HCT116 (cell line): ENCODE results near the gene KCNE4. TPM values are rescaled to one million over a fixed set of nuclear protein-coding genes. Genes with fewer than 3 reads are reported as not detected.

Experiments
- ATAC-seq: fragments of 200-7000 bp; cut with Tn5 transposase; 2 replicates; pipeline ENCODE4 v1.9.1; 2020; ENCODE audit warnings: mild to moderate bottlenecking, moderate library complexity
- BruUV-seq: library from RNA; stranded (reverse); fragments of 400-500 nt; replicated peaks from 2 replicates; lab custom pipeline; 2021; lab: Mats Ljungman, UMichigan
- CTCF ChIA-PET: fragments of 300-600 bp; sonication (Branson Sonifier 250); formaldehyde crosslinking; loops from one replicate; lab custom pipeline; 2021; ENCODE audit warnings: antibody characterized with exemption; lab: Charles Lee
- POLR2A ChIA-PET: fragments of 300-600, 350-600 bp; sonication (Branson Sonifier 250); formaldehyde crosslinking; loops from one replicate; lab custom pipeline; 2021; ENCODE audit warnings: antibody characterized with exemption; lab: Charles Lee
- RAD21 ChIA-PET, 2 experiments: fragments of 300-600 bp; sonication (Branson Sonifier 250); formaldehyde crosslinking; loops; one replicate each; lab custom pipeline; 2023; ENCODE audit warnings: low total read pairs in 2 of 2; ENCODE audit not compliant: uncharacterized antibody in 2 of 2, unreplicated experiment in 2 of 2, low non-redundant PET in 1 of 2; lab: Charles Lee
- DNase-seq: peaks from one replicate; pipeline ENCODE4 v3.0.0-alpha.2; 2010; ENCODE audit warnings: low read depth, low spot score
- H2AFZ ChIP-seq: fragments of 200-600 bp; shearing (Covaris generic), sonication (generic); 2 replicates; pipeline ENCODE4 v1.6.1; 2017; ENCODE audit warnings: low read depth, mixed run types, mixed read lengths, antibody characterized with exemption, low read length; ENCODE audit not compliant: poor library complexity, severe bottlenecking
- H3K27ac ChIP-seq: 2 replicates; pipeline ENCODE4 v1.5.1; 2012; ENCODE audit warnings: low read depth, low read length
- H3K27me3 ChIP-seq: fragments of 200-600 bp; sonication (generic); 2 replicates; pipeline ENCODE4 v1.6.1; 2016; ENCODE audit warnings: mixed run types, low read length, mixed read lengths; ENCODE audit not compliant: insufficient read depth
- H3K36me3 ChIP-seq, 2 experiments: fragments of 200-500 bp in 1 of 2; fragments of 200-600 bp in 1 of 2; sonication (Bioruptor generic) in 1 of 2; sonication (generic) in 1 of 2; 2 replicates each; pipeline versions ENCODE4 v1.5.1 to v1.6.1; 2014 to 2016; ENCODE audit warnings: low read length in 2 of 2, inconsistent platforms in 1 of 2, mixed read lengths in 1 of 2, mixed run types in 1 of 2; ENCODE audit not compliant: insufficient read depth in 2 of 2, control insufficient read depth in 1 of 2
- H3K4me1 ChIP-seq, 2 experiments: fragments of 200-600 bp in 1 of 2; sonication (generic) in 1 of 2; 2 replicates each; pipeline versions ENCODE4 v1.5.1 to v1.6.1; 2012 to 2017; ENCODE audit warnings: low read length in 2 of 2, inconsistent platforms in 1 of 2, mild to moderate bottlenecking in 1 of 2, mixed read lengths in 1 of 2, mixed run types in 1 of 2, moderate library complexity in 1 of 2; ENCODE audit not compliant: insufficient read depth in 2 of 2, control insufficient read depth in 1 of 2
- H3K4me2 ChIP-seq: fragments of 200-600 bp; sonication (generic); 2 replicates; pipeline ENCODE4 v1.6.1; 2017; ENCODE audit warnings: mixed run types, low read length, mixed read lengths
- H3K4me3 ChIP-seq, 2 experiments: fragments of 200-600 bp in 1 of 2; sonication (generic) in 1 of 2; replicated peaks in 1 of 2; 2 replicates each; pipeline ENCODE4 v1.5.1; 2011 to 2016; ENCODE audit warnings: low read length in 2 of 2, control low read depth in 1 of 2, low read depth in 1 of 2, mild to moderate bottlenecking in 1 of 2, mixed read lengths in 1 of 2, mixed run types in 1 of 2
- H3K79me2 ChIP-seq: fragments of 200-600 bp; sonication (generic); 2 replicates; pipeline ENCODE4 v1.6.1; 2017; ENCODE audit warnings: mild to moderate bottlenecking, mixed run types, low read length, moderate library complexity, mixed read lengths; ENCODE audit not compliant: insufficient read depth
- H3K9ac ChIP-seq: fragments of 200-600 bp; sonication (generic); 2 replicates; pipeline ENCODE4 v1.6.1; 2016; ENCODE audit warnings: low read length, mixed read lengths
- H3K9me2 ChIP-seq: fragments of 200-600 bp; sonication (generic), shearing (Covaris generic); 2 replicates; pipeline ENCODE4 v1.6.1; 2017; ENCODE audit warnings: mixed run types, mild to moderate bottlenecking, moderate library complexity; ENCODE audit not compliant: insufficient read depth
- H3K9me3 ChIP-seq, 2 experiments: fragments of 200-500 bp in 1 of 2; fragments of 200-600 bp in 1 of 2; sonication (Bioruptor generic) in 1 of 2; sonication (generic) in 1 of 2; 2 replicates each; pipeline ENCODE4 v1.6.1; 2014 to 2017; ENCODE audit warnings: low read length in 2 of 2, mixed read lengths in 2 of 2, inconsistent platforms in 1 of 2, low read depth in 1 of 2, mild to moderate bottlenecking in 1 of 2, mixed run types in 1 of 2, moderate library complexity in 1 of 2; ENCODE audit not compliant: control insufficient read depth in 1 of 2, insufficient read depth in 1 of 2
- H4K20me1 ChIP-seq: fragments of 200-600 bp; sonication (generic), shearing (Covaris generic); 2 replicates; pipeline ENCODE4 v1.6.1; 2017; ENCODE audit warnings: mixed run types, mild to moderate bottlenecking, moderate library complexity; ENCODE audit not compliant: insufficient read depth
- CBX3 ChIP-seq: IDR thresholded peaks from 2 replicates; pipeline ENCODE4 v1.6.1; 2012; ENCODE audit warnings: low read depth
- EGR1 ChIP-seq: IDR thresholded peaks from 2 replicates; pipeline ENCODE4 v1.6.1; 2012; ENCODE audit warnings: low read depth
- ELF1 ChIP-seq: IDR thresholded peaks from 2 replicates; pipeline ENCODE4 v1.6.1; 2012; ENCODE audit warnings: low read depth, borderline replicate concordance
- EZH2 ChIP-seq: fragments of 200-600 bp; sonication (generic); IDR thresholded peaks from 2 replicates; pipeline ENCODE4 v1.6.1; 2017; ENCODE audit warnings: antibody characterized with exemption, mixed run types
- FOSL1 ChIP-seq: IDR thresholded peaks from 2 replicates; pipeline ENCODE4 v1.6.1; 2012; ENCODE audit warnings: low read depth
- JUND ChIP-seq: IDR thresholded peaks from 2 replicates; pipeline ENCODE4 v1.6.1; 2012
- POLR2A ChIP-seq: IDR thresholded peaks from 2 replicates; pipeline ENCODE4 v1.7.0; 2011; ENCODE audit warnings: borderline replicate concordance; ENCODE audit not compliant: insufficient read depth, insufficient read length; ENCODE audit errors: extremely low read depth
- POLR2AphosphoS5 ChIP-seq: IDR thresholded peaks from 2 replicates; pipeline ENCODE4 v1.6.1; 2011; ENCODE audit warnings: mild to moderate bottlenecking, low read depth, low read length, moderate library complexity
- RAD21 ChIP-seq: IDR thresholded peaks from 2 replicates; pipeline ENCODE4 v1.6.1; 2012; ENCODE audit warnings: low read depth, mild to moderate bottlenecking
- REST ChIP-seq: IDR thresholded peaks from 2 replicates; pipeline ENCODE4 v1.6.1; 2012; ENCODE audit warnings: low read depth
- SIN3A ChIP-seq: IDR thresholded peaks from 2 replicates; pipeline ENCODE4 v1.6.1; 2012; ENCODE audit warnings: low read depth
- TCF7L2 ChIP-seq: IDR thresholded peaks from 2 replicates; pipeline ENCODE4 v1.7.0; 2011; ENCODE audit warnings: borderline replicate concordance, inconsistent platforms; ENCODE audit not compliant: insufficient read depth, insufficient read length; ENCODE audit errors: extremely low read depth
- ZFX ChIP-seq: fragments of 450-650 bp; IDR thresholded peaks from 2 replicates; pipeline ENCODE4 v1.6.1; 2017
- ZNF274 ChIP-seq: fragments of 200-500 bp; sonication (Bioruptor generic); IDR thresholded peaks from 2 replicates; pipeline ENCODE4 v1.6.1; 2014; ENCODE audit warnings: mild to moderate bottlenecking, low read depth, low read length, inconsistent platforms
- intact Hi-C: fragments of 100-400 bp; cut with micrococcal nuclease; formaldehyde crosslinking; loops from 2 replicates; pipeline ENCODE4 v1.10.0; 2022
- total RNA-seq: library from RNA; stranded (reverse); gene quantifications from one replicate; pipeline ENCODE4 v1.2.1, GENCODE V29; 2021; ENCODE audit not compliant: unreplicated experiment
- TF ChIP-seq, protein P1 (sequence below): IDR thresholded peaks from 2 replicates; pipeline ENCODE4 v1.6.1; 2011; ENCODE audit warnings: mild to moderate bottlenecking, low read length, moderate library complexity; ENCODE audit not compliant: insufficient replicate concordance; ENCODE audit errors: extremely low read depth
- TF ChIP-seq, protein P2 (sequence below): IDR thresholded peaks from 2 replicates; pipeline ENCODE4 v1.6.1; 2012

KCNE4 gene
- total RNA-seq, 1 experiment from 2014 or later, result not detected

DNA sequence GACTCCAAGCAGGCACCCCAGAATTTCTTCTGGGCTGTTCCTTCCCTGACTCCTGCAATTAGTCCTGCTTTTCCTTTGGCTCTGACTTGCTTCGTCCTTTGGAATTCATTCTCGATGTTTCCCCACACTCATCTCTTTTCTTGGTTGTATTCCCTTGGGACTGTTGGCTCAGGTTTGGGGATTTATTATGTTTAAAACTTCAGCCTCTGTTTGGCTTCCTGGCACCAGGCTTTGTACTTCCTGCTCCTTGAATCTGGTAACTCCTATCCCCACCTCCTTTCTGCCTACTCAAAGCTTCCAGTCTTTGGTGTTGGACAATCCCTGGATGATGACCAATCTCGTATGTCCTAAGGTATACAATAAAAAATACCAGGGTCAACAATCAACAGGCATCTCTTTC lies 1.8 kb upstream of the KCNE4 start:
- no peaks in the 10 kb centered on the region for H3K36me3 ChIP-seq
- intact Hi-C loops, result no loop called here
- H3K79me2 ChIP-seq, result no peaks in the 10 kb centered on the region
- no peak for ATAC-seq
- no peak overlapping the region for H3K4me2 ChIP-seq
- no peak overlapping the region for H3K9ac ChIP-seq
- no peak for DNase-seq
- H3K9me2 ChIP-seq, result no peaks in the 10 kb centered on the region
- no peaks in the 10 kb centered on the region for H3K9me3 ChIP-seq
- CTCF ChIA-PET, result no interaction called here
- TF ChIP-seq FOSL1 (no peak), RAD21 (no peak)
- H3K27ac ChIP-seq, result no peak overlapping the region
- no peaks in the 10 kb centered on the region for H3K27me3 ChIP-seq
- H3K4me1 ChIP-seq, result 0 out of 4 replicates have a peak, but pooled peaks cover 0 to 4% of the 10 kb centered on the region in 2 experiments
- POLR2A ChIA-PET, result no interaction called here
- no peak overlapping the region for H3K4me3 ChIP-seq
- no TSS peak for BruUV-seq
- RAD21 ChIA-PET, result no interaction called here
- H4K20me1 ChIP-seq, result no peaks in the 10 kb centered on the region
- no peak overlapping the region for H2AFZ ChIP-seq

DNA sequence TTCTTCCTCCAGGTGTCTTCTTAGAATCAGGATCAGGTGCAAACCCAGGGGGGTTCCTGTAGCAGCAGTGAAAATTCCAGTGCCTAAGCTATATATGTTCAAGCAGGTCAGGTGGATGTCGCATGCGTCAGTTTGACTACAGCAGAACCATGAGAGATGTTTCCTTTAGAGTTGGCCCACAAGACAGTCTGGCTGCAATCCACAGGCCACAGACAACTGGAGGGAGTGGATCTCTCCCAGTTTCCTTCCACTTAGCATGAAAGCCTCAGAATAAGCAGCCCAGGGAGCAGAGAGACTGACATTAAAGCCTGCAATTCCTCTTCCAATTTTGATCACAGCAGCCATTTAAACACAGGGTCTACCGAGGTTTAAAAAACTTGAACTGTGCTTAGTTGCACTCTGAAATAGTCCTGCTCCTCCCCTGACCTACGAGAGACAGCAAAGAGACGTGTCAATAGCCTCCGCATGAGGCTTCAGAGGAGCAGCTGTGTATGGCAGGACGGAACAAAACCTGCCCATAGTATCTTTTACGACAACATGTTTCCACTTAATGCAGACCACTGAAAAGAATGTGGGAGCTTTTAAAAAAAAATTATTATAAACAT lies 988 bp upstream of the KCNE4 start:
- intact Hi-C loops, result no loop called here
- TF ChIP-seq CBX3, result no peak
- no peak for TF ChIP-seq JUND
- TF ChIP-seq, protein P1, sequence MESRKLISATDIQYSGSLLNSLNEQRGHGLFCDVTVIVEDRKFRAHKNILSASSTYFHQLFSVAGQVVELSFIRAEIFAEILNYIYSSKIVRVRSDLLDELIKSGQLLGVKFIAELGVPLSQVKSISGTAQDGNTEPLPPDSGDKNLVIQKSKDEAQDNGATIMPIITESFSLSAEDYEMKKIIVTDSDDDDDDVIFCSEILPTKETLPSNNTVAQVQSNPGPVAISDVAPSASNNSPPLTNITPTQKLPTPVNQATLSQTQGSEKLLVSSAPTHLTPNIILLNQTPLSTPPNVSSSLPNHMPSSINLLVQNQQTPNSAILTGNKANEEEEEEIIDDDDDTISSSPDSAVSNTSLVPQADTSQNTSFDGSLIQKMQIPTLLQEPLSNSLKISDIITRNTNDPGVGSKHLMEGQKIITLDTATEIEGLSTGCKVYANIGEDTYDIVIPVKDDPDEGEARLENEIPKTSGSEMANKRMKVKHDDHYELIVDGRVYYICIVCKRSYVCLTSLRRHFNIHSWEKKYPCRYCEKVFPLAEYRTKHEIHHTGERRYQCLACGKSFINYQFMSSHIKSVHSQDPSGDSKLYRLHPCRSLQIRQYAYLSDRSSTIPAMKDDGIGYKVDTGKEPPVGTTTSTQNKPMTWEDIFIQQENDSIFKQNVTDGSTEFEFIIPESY, result no peak
- TF ChIP-seq TCF7L2, result no peak
- TF ChIP-seq FOSL1, result no peak
- TF ChIP-seq ZFX, result no peak
- no peak for TF ChIP-seq POLR2A
- no peak for TF ChIP-seq ELF1
- TF ChIP-seq POLR2AphosphoS5, result no peak
- no peak for TF ChIP-seq ZNF274
- no peak for TF ChIP-seq SIN3A
- TF ChIP-seq, protein P2, sequence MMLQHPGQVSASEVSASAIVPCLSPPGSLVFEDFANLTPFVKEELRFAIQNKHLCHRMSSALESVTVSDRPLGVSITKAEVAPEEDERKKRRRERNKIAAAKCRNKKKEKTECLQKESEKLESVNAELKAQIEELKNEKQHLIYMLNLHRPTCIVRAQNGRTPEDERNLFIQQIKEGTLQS, result no peak
- no peak for TF ChIP-seq RAD21
- no peak for TF ChIP-seq REST
- no peak for TF ChIP-seq EGR1
- TF ChIP-seq EZH2, result no peak

More for the DNA sequence above, 988 bp upstream of the KCNE4 start:
- no peaks in the 10 kb centered on the region for H3K36me3 ChIP-seq
- no peaks in the 10 kb centered on the region for H3K9me2 ChIP-seq
- no peak overlapping the region for H3K27ac ChIP-seq
- H4K20me1 ChIP-seq, result no peaks in the 10 kb centered on the region
- ChIA-PET CTCF (no interaction called here), POLR2A (interaction anchor here (0.7 kb wide), 1 partner anchor 369 kb away, joined by 3 read pairs; no protein-coding TSS in a partner anchor), RAD21 (no interaction called here)
- H3K9ac ChIP-seq, result no peak overlapping the region
- no TSS peak for BruUV-seq
- no peak overlapping the region for H3K4me3 ChIP-seq
- H3K9me3 ChIP-seq, result no peaks in the 10 kb centered on the region
- no peaks in the 10 kb centered on the region for H3K27me3 ChIP-seq
- 0 out of 4 replicates have a peak, but pooled peaks cover 0 to 4% of the 10 kb centered on the region in 2 experiments for H3K4me1 ChIP-seq
- H2AFZ ChIP-seq, result no peak overlapping the region
- H3K79me2 ChIP-seq, result no peaks in the 10 kb centered on the region
- no peak overlapping the region for H3K4me2 ChIP-seq
- no peak for ATAC-seq
- DNase-seq, result no peak
